OCI-LY1 (cell line): Measurements from ENCODE around the gene MACF1.
A peak's percentile ranks its signal among the peaks of the same experiment; 100 is the strongest.

ENCODE experiments used
- H2AFZ ChIP-seq: fragments of 200-600 bp; sonication (generic), shearing (Covaris generic); 2 replicates; pipeline ENCODE4 v1.6.0; 2014; ENCODE audit warnings: antibody characterized with exemption, mild to moderate bottlenecking, low read length
- H3F3A ChIP-seq: fragments of 200-600 bp; sonication (generic), shearing (Covaris generic); 2 replicates; pipeline ENCODE4 v1.6.0; 2014; ENCODE audit warnings: mild to moderate bottlenecking, antibody characterized with exemption, low read length, moderate library complexity; ENCODE audit not compliant: insufficient read depth
- H3K27ac ChIP-seq: fragments of 200-600 bp; sonication (generic); 2 replicates; pipeline ENCODE4 v1.5.1; 2014; ENCODE audit warnings: low read length, mixed run types, mild to moderate bottlenecking, low read depth; ENCODE audit not compliant: poor library complexity, severe bottlenecking
- H3K27me3 ChIP-seq: fragments of 200-600 bp; sonication (generic); 2 replicates; pipeline ENCODE4 v1.6.0; 2014; ENCODE audit warnings: antibody characterized with exemption, mild to moderate bottlenecking, low read length, moderate library complexity; ENCODE audit not compliant: insufficient read depth
- H3K36me3 ChIP-seq: fragments of 200-600 bp; sonication (generic); 2 replicates; pipeline ENCODE4 v1.6.1; 2014; ENCODE audit warnings: mild to moderate bottlenecking, antibody characterized with exemption, low read length, moderate library complexity, mixed read lengths; ENCODE audit not compliant: insufficient read depth
- H3K4me1 ChIP-seq: fragments of 200-600 bp; sonication (generic); 2 replicates; pipeline ENCODE4 v1.5.1; 2014; ENCODE audit warnings: mild to moderate bottlenecking, low read length, moderate library complexity; ENCODE audit not compliant: insufficient read depth, severe bottlenecking
- H3K4me2 ChIP-seq: fragments of 200-600 bp; sonication (generic), shearing (Covaris generic); 2 replicates; pipeline ENCODE4 v1.6.1; 2014; ENCODE audit warnings: low read length
- H3K4me3 ChIP-seq: fragments of 200-600 bp; sonication (generic); 2 replicates; pipeline ENCODE4 v1.5.1; 2014; ENCODE audit warnings: low read length, low read depth, mild to moderate bottlenecking, mixed read lengths; ENCODE audit not compliant: poor library complexity, severe bottlenecking
- H3K79me2 ChIP-seq: fragments of 200-600 bp; shearing (Covaris generic); 2 replicates; pipeline ENCODE4 v1.6.1; 2016; ENCODE audit warnings: mixed run types, low read length, mixed read lengths; ENCODE audit not compliant: insufficient read depth
- H3K9ac ChIP-seq: fragments of 200-600 bp; sonication (generic), shearing (Covaris generic); 2 replicates; pipeline ENCODE4 v1.6.1; 2014; ENCODE audit warnings: mild to moderate bottlenecking, low read length, mixed read lengths
- H3K9me2 ChIP-seq: fragments of 200-600 bp; sonication (generic), shearing (Covaris generic); 2 replicates; pipeline ENCODE4 v1.6.1; 2014; ENCODE audit warnings: low read depth, mild to moderate bottlenecking, low read length, mixed read lengths
- H3K9me3 ChIP-seq: fragments of 200-600 bp; shearing (Covaris generic); 2 replicates; pipeline ENCODE4 v1.6.1; 2014; ENCODE audit warnings: low read length, mixed read lengths
- H4K20me1 ChIP-seq: fragments of 200-600 bp; sonication (generic), shearing (Covaris generic); 2 replicates; pipeline ENCODE4 v1.6.0; 2016; ENCODE audit warnings: mild to moderate bottlenecking, low read length; ENCODE audit not compliant: insufficient read depth
- EZH2 ChIP-seq: fragments of 200-600 bp; sonication (generic), shearing (Covaris generic); IDR thresholded peaks from 2 replicates; pipeline ENCODE4 v1.8.0; 2017; ENCODE audit warnings: borderline replicate concordance, mixed run types, mild to moderate bottlenecking, antibody characterized with exemption, low read length, moderate library complexity, mixed read lengths
- TF ChIP-seq, protein P1 (sequence below): fragments of 200-600 bp; sonication (generic), shearing (Covaris generic); IDR thresholded peaks from 2 replicates; pipeline ENCODE4 v1.5.1; 2017; ENCODE audit warnings: mild to moderate bottlenecking, antibody characterized with exemption, low read length, moderate library complexity, mixed read lengths

Gene MACF1, protein sequence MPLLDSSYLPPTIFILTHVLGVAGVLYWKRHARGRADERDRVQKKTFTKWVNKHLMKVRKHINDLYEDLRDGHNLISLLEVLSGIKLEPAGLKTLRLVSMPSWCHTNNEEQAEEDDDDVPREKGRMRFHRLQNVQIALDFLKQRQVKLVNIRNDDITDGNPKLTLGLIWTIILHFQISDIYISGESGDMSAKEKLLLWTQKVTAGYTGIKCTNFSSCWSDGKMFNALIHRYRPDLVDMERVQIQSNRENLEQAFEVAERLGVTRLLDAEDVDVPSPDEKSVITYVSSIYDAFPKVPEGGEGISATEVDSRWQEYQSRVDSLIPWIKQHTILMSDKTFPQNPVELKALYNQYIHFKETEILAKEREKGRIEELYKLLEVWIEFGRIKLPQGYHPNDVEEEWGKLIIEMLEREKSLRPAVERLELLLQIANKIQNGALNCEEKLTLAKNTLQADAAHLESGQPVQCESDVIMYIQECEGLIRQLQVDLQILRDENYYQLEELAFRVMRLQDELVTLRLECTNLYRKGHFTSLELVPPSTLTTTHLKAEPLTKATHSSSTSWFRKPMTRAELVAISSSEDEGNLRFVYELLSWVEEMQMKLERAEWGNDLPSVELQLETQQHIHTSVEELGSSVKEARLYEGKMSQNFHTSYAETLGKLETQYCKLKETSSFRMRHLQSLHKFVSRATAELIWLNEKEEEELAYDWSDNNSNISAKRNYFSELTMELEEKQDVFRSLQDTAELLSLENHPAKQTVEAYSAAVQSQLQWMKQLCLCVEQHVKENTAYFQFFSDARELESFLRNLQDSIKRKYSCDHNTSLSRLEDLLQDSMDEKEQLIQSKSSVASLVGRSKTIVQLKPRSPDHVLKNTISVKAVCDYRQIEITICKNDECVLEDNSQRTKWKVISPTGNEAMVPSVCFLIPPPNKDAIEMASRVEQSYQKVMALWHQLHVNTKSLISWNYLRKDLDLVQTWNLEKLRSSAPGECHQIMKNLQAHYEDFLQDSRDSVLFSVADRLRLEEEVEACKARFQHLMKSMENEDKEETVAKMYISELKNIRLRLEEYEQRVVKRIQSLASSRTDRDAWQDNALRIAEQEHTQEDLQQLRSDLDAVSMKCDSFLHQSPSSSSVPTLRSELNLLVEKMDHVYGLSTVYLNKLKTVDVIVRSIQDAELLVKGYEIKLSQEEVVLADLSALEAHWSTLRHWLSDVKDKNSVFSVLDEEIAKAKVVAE (N-terminal part only)

DNA sequence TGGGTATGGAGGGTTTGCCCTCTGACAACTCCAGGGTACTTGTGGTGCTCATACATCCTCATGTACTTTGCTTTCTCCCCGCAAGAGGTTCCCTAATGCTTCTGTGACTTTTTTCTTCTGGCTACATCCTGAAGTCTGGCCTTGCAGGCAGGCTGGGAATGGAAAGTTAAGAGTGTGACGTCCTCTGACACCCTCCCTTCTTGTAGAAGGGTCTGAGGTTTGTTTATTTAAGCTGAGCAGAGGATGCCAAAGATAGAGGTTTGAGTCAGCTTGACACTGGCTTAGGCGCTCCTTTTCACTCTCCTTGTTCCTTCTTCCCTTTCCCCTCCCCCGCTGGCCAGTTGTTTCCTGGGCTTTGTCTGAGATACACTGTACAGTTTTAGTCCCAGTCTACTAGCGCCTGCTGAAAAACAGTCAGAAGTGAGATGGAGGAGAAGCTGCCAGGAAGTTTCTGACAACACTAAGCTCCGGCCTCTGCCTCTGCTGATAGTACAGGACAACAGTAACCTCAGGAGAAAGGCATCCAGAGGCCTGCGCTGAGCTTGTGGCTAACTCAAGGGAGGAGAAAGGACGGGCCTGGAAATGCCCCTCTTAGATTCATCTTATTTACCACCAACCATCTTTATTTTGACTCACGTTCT, at the start of gene MACF1:
TSS of gene MACF1 (plus strand) at position 255 of the 641 bp plus-strand sequence. CDS start at position 583, 328 bp downstream.
- Histone ChIP-seq H2AFZ (peak within 1 kb of the TSS; percentile 70; the same call in 1 of the 2 replicates), H3K9me3 (no peaks in the 10 kb centered on the region), H3K9me2 (no peaks in the 10 kb centered on the region), H3F3A (no peaks in the 10 kb centered on the region), H4K20me1 (no peaks in the 10 kb centered on the region), H3K27ac (no peak within 1 kb of the TSS), H3K79me2 (no peaks in the 10 kb centered on the region), H3K9ac (peak within 1 kb of the TSS; percentile 18; the same call in 1 of the 2 replicates), H3K36me3 (no peaks in the 10 kb centered on the region), H3K4me1 (peaks cover 18% of the 10 kb centered on the region), H3K4me3 (peak within 1 kb of the TSS; percentile 2), H3K27me3 (no peaks in the 10 kb centered on the region), H3K4me2 (peak within 1 kb of the TSS; percentile 33)
- no peak for TF ChIP-seq EZH2
- TF ChIP-seq, protein P1, sequence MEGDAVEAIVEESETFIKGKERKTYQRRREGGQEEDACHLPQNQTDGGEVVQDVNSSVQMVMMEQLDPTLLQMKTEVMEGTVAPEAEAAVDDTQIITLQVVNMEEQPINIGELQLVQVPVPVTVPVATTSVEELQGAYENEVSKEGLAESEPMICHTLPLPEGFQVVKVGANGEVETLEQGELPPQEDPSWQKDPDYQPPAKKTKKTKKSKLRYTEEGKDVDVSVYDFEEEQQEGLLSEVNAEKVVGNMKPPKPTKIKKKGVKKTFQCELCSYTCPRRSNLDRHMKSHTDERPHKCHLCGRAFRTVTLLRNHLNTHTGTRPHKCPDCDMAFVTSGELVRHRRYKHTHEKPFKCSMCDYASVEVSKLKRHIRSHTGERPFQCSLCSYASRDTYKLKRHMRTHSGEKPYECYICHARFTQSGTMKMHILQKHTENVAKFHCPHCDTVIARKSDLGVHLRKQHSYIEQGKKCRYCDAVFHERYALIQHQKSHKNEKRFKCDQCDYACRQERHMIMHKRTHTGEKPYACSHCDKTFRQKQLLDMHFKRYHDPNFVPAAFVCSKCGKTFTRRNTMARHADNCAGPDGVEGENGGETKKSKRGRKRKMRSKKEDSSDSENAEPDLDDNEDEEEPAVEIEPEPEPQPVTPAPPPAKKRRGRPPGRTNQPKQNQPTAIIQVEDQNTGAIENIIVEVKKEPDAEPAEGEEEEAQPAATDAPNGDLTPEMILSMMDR: no peak

DNA sequence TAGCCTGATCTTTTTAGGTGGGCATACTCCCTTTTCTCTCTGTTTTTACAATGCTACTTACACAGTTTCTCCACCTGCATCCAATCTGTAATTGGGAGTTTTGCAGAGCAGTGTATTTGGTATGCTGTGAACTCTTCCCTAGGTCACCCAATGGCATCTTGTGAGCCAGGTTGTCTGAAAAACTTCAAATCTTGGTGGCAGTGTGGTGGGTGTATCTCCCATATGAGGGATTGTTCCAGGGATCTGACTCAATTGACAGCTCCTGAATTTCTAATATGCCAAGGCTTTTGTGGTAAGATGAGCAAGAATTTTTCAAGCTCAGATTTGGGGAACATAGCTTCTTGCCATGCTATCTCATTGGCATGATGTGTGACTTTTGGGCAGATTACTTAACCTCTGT, 47.2 kb upstream of the MACF1 start:
- TF ChIP-seq, protein P1: no peak
- no peak for TF ChIP-seq EZH2
- no peaks in the 10 kb centered on the region for H3K79me2 ChIP-seq
- no peaks in the 10 kb centered on the region for H3K36me3 ChIP-seq
- H4K20me1 ChIP-seq: no peaks in the 10 kb centered on the region
- no peaks in the 10 kb centered on the region for H3K9me3 ChIP-seq
- no peak overlapping the region for H3K4me3 ChIP-seq
- no peak overlapping the region for H3K9ac ChIP-seq
- H3K4me2 ChIP-seq: no peak overlapping the region
- H3F3A ChIP-seq: no peaks in the 10 kb centered on the region
- H3K4me1 ChIP-seq: peaks cover 9% of the 10 kb centered on the region
- no peak overlapping the region for H3K27ac ChIP-seq
- H2AFZ ChIP-seq: no peak overlapping the region
- no peaks in the 10 kb centered on the region for H3K9me2 ChIP-seq
- peaks cover 10% of the 10 kb centered on the region for H3K27me3 ChIP-seq
